Nucleus accumbens (tissue), 56 donors: ENCODE measurements around the gene GJB4.

Experiments used
- DNase-seq, 56 donors: peaks; one replicate each; lab custom pipeline; 2025; lab: John Stamatoyannopoulos, UW

The GJB4 gene

DNA sequence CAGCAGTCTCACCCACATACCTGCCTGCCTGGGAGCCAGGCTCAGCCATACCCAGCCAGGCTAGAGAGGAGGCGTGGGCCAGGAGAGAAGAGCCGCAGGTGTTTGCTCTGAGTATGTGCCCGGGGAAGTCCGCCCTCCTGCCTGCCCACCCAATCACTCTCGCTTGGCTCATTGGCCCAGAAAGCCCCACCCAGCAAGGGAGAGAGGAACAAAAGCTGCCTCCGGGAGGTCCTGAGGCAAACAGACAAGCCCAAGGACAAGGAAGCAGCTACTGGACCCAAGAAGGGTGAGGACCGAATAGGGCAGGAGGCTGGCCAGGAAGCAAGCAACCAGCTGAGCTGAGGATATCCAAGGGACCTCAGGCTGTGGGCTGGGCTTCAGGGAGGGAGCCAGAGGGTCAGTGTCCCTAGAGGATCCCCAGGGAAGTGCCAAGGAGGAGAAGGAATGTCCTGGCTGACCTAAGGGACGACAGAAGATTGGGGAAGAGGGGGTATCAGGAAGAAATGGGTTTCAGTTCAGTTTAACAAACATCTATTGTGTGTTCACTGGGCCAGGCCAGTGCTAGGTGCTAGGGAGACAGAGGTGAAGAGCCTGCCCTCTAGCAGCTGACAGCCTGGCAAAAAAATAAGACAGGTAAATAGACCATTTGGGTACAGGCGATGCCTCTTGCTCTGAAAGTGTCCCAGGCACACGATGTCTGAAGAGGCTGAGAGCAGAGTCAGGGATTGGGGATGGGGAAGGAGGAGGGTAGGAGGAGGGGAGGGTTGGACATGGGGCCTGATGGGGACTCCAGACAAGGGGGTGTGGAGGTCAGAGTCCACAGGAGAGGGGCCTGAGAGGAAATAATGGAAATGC, at the start of gene GJB4:
GJB4 (plus strand) TSS at position 238 of the 855 bp plus-strand sequence. CDS start 1,515 bp downstream, outside the sequence.
- no peak for DNase-seq

DNA sequence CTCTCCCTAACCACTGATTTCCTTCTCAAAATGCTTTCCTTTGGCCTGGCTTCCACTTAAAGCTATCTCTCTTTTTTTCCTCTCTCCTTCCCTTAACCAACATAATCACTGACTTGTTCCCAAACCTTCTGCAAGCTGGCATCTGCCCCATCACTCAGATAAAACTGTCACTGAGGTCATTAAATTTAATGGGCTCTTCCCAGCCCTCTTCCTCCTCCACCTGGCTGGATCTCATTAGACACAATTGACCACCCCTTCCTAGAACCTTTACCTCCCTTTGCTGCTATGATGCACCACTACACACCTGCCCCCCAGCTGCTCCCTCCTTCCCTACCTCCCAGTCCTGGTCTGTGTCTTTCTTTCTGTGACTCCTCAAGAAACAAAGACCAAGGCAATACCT, 48.7 kb upstream of the GJB4 start:
- DNase-seq: no peak

DNA sequence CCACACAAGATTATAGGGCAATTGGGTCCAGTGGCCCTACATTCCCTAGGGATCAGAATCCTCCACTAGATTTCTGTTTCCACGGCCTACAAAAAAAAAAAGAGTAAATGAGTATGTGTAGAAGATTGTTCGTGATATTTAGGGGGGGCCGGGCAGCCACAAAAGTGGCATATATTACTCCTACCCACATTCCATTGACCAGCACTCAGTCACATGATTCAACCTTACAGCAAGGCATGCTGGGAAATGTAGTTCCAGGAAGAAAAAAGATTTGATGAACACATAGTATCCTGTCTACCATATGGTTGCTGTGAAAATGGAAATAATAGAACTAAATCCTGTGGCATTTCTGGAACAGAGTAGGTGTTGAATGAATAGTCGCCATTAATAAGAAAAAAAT, 48.1 kb upstream of the GJB4 start:
- DNase-seq: no peak

DNA sequence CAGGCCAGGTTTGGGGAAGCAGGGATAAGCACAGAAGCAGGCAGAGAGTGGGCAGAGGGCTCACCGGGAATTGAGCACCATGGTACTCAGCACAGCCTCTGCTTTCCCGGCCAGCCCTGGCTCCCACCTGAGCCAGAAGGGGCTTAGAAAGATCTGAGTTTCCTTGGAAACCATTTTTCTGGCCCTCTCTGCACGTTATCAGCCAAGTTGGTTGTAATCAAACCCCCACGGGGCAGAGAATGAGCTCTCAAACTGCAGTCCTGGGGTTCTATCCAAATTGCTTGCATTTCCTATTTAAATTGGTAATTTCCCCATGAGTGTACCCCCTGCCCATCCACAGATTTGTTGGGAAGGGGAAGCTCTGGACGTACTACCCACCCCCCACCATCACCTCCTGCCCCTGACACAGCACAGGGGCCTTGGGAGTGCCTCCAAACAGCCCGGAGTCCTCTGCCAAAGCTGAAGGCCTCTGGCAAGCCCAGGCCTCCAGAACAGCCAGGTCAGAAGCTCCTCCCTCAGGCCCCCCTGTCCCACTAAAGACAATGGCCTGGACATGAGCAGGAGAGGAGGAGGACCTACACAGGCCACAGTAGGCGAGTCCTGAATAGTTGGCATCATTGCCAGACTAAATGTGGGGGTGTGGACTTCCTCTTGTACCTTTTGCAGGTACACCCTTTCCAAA, 47.4 kb upstream of the GJB4 start:
- DNase-seq: peak in 9 of 56 donors; percentile 1 to 9 (median 6)

DNA sequence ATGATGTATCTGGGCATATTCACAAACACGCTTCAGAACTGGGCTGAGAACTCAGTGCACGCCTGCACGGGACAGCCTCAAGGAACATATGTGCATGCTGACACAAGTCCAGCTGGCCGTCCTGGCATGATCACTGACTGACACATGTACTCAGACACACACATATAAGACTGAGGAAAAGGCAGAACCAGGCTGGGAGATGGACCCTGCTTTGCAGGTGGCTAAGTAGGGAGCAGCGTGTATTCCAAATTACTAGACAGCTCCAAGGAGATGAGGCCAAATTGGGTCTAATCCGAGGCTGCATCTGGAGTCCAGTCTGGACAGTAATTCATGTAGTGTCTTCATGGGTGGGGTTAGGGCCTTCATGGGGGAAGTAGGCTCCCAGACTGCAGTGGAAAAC, 46.1 kb upstream of the GJB4 start:
- no peak for DNase-seq

DNA sequence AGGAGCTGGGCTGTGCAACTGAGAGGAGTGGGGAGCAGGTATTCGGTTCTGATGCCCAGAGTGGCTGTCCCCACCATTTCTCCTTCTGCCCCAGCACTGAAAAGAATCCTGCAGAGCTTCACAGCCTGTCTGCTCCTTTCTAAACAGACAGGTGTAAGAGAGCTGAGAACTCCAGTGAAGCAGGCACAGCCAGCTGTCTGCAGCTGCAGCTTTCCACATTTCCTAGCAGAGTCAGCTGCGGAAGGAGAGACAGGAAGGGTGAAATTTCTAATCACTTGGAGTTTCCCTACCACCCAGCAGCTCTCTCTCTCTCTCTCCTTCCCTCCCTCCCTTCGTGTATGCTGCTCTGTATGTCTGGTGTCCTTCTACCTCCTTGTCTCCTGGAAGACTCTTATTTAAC, 45.2 kb upstream of the GJB4 start:
- no peak for DNase-seq

DNA sequence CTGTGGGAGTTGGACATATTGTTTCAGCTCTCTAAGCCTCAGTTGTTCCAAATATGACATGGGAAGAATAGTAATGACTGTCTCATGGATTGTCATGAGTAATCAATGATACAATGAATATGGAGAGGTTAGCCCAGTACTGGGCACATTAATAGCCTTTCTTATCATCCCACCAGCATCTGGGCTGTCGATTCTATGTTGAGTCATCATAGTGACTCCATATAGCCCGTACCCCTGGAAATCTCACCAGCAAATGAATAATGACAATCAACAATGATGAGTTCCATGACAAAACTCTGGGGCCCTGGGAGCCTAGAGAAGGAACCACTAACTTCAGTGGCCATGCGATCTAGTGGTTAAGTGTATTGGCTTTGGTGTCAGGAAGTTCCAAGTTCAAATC, 44.4 kb upstream of the GJB4 start:
- DNase-seq: no peak

DNA sequence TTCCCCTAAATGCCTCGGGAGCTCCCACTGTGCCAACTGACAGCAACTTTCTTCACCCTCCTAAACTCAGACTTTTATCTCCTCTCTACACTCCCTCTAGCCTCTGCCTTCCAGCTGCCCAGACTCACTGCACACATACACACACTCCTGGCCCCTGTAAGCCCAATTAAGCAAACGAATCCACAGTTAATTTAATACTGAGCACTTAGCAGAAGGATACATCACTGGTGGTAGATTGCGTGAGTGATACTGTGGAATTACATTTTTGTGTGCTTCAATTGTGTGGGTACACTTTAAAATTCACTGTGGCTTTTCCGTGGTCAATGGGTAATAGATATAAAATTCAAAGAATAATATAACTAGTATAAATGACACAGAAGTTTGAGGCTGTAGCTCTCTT, 38.3 kb upstream of the GJB4 start:
- no peak for DNase-seq

DNA sequence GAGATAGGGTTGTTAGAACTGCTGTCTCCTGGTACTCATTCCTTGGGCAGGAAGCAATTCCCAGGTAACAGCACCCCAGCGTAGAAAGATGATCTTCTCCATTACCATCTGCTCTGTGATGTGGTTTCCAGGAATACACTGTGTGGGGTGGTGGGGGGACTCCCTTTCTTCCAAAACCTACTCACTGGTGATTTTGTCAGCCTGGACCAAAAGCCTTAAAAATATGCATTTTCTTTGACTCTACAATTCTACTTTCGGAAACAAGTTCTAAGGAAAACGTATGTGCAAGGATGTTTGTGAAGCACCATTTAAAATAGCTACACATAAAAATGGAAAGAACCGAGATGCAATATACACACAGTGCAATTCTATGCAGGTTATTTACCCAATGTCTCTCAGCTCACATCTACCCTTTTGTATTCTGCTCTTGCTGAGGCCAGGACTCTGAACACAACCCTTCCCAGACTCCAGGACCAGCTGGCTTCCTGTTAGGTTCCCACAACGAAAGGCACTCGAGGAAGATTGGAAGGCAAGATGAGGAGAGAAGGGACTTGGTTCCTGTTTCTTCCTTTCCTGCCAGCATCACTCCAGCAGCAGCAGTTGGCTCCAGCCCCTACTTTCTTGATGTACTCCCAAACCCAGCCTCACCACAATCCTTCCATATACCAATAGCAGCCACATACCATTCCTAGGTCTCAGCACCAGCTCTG, 37.7 kb upstream of the GJB4 start:
- DNase-seq: no peak

DNA sequence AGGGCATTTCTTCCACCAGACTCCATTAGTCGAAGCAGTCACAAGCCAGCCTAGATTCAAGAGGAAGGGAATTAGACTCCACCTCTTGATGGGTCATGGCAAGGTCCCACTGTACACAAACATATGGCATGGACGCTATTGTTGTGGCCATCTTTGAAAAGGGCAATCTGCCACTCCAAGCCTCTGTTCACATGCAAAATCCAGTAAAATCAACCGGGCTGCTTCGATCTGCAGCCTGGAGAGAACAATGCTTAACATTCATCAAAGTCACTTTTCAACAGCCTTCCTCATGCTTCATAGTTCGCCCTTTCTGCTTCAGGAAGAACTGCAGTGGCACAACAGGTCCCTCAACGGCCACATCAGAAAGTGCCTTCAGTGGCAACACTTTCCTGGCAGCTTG, 32.7 kb upstream of the GJB4 start:
- DNase-seq: no peak

DNA sequence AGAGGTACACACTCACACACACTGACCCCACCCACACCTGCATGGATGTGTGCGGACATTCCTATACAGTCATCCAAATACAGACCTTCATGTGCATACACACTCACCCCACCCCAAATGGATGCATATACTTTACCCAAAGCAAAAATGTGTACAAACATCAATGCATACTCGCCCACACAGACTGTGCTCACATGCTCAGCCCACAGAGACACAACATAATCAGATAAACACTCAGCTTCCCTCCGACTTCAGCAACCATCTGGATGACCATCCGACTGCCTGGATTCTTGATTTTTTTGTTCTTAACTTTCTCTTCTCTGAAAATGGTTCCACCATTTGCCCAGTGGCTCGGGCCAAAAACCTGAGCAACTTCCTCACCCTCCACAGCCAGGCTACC, 29.1 kb upstream of the GJB4 start:
- DNase-seq: no peak

DNA sequence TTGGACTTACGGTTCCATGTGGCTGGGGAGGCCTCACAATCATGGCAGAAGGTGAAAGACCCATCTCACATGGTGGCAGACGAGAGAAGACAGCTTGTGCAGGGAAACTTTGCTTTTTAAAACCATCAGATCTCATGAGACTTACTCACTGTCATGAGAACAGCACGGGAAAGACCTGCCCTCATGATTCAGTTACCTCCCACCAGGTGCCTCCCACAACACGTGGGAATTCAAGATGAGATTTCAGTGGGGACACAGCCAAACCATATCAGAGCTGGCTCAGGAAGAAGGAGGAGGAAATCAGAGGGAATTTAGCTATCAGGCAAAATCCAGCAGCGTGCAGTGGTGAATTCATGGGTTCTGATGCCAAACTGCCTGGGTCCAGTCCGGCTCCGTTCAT, 26.7 kb upstream of the GJB4 start:
- DNase-seq: peak in 18 of 56 donors; percentile 8 to 66 (median 32)

DNA sequence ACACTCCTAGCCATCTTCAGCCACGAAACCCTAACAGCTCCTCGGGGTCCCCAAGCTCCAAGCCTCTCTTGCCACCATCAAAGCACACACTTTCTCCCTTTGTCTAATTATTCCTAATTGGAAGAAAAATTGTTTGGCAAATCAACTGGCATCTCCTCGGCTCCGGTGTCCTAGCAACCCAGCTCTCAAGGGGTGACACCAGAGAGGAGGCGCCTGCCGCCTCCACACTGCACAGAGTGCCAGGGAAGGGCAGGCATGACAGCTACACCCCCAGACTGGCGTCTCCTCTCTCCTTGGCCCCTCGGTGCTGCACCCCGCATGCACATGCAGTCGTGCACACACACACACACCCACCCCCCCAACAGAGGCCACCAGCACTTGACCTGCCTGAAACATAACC, 22.8 kb upstream of the GJB4 start:
- DNase-seq: peak in 40 of 56 donors; percentile 8 to 83 (median 48)

DNA sequence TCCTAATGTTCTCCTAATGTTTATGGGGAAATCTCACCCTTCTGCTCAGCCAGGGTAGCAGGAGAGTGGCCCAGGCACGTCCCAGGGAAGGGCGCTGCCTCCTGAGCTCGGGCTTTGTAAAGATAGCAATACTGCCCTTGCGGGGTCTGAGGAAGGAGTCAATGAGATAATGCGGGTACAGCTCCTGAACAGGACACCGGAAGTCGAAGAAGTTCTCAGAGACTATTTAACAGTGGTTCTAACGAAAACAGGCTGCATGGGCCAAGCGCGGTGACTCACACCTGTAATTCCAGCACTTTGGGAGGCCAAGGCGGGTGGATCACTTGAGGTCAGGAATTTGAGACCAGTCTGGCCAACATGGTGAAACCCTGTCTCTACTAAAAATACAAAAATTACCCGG, 22.3 kb upstream of the GJB4 start:
- DNase-seq: peak in 1 of 56 donors; percentile 27

DNA sequence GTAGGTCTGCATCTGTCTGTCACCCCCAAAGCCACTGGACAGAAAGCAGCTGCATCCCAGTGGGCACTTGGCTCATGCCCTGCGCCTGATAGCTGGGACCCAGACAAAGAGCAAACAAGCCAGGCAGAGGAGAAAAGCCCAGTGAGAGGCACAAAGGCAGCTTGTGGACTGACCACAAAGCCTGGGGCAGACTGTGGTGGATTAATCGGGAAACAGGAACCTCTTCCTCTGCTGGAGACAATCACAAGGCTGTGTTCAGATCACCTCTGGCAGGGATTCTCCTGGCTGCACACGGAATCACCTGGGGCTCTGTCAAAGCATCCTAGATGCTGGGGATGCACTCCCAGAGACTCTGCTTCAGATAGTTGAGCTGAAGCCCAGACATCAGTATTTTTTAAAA, 19.9 kb upstream of the GJB4 start:
- peak in 1 of 56 donors; percentile 16 for DNase-seq

DNA sequence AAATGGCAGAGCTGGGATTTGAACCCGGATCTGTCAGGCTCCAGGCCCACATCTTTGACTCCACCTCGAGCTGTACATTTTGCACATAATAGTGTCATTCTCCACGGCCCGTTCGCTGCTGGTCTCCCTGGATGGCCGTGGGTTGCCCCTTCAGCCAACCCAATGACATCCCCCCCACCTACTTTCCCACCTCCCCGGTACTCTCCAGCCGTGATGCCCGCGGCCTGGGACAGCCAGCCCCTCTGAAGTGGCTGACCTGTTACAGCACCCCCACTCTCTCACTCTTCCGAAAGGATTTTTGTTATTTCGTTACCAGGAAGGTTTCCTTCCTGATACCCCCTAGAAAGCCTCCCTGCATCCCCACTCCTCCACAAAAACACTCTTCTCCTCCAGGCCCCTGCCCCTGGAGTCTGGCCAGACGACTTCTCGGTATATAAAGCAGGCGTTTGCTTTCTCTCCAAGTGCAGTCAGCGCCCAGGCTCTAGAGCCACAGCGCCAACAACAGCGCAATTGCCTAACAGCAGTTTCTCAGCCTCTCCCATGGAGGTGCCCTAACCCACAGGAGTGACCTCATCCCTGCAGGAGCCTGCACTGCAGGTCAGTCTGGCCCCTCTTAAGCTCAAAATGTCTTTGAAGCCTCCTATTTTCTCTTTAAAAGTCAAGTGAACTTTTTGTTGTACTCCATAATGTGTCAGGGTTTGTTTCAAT, 19.2 kb upstream of the GJB4 start:
- peak in 2 of 56 donors; percentile 2 to 8 for DNase-seq

DNA sequence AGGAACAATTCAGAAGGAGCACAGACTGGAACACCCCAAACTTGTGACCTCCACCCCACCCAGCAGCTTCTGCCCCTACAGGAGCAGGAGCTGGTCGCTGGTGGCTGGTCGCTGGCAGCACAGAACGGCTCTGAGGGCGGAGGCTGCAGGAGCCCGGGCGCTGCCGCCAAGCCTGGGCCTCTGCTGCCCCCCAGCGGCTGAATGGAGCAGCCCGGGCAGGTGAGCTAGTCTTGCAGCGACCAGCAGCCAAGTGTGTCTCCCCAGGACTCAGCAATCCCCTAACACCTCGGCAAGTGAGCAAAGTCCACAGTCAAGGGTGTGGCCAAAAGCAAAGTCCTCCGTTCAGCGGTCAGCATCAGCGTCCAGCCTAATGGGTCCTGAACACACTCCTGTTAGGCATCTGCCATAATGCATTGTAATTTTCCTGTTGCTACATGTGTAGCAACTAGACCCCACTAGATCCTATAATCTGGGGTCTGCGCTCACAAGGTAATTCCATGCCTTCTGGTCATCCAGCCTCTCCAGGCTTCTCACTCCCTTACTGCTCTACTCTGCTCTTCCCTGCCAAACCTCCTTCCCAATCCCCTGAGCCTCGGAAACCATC, 16.8 kb upstream of the GJB4 start:
- peak in 51 of 56 donors; percentile 4 to 89 (median 60) for DNase-seq

DNA sequence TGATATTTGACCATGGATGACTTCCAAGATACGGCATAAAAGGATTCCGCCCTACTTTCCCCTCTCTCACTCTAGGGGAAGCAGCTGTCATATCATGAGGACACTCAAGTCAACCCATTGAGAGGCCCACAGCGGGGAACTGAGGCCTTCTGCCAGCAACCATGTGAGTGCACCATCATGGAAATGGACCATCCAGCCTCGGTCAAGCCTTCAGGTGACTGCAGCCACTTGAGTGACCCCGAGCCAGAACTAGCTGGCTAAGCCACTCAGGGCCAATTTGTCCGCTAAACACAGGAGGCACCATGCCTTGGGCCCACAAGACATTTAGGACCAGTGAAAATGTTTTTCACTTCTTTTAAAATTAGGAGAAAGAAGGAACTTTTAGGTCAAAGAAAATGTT, 15.8 kb upstream of the GJB4 start:
- DNase-seq: no peak

DNA sequence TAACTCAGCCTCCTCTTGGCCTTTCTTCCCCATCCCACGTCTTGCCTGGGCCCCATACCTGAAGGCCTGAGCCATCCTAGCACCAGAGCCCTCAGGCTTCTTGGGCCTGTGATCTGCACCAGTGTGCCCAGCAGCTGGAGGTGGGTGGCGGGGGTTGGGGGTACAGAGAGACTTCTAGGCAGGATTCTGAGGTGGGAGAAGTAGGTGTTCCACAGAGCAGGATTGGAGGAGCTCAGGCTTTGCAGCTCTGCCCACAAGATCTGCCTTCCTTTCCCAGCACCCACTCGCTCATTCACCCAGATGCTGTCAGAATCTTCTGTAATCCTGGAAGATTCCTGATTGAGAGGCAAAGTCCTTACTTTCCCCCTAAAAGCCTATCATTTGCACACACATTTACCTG, 14.7 kb upstream of the GJB4 start:
- peak in 28 of 56 donors; percentile 5 to 65 (median 36) for DNase-seq

DNA sequence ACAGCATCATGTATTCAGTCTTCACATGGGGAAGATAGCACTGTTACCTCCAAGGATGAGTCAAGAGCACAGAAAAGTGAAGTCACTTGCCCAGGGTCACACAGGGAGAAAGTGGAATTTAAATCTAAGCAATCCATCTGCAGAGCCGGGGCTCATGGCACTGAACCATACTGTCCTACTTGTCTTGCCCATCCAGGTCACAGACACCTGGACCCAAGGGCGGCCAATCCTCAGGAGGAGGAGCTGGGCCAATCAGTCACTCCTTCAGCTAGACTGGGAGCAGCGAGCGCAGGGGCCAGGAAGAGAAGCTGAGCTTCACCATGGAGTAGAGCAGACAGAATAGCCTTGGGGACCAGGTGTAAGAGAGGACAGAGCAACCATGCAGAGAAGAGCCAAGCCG, 13.9 kb upstream of the GJB4 start:
- DNase-seq: no peak
